ENCODE measurements around the gene EGFR. TPM values are rescaled to one million over a fixed set of nuclear protein-coding genes. Genes with fewer than 3 reads are reported as not detected.

Gene EGFR
- total and polyA plus RNA-seq, 11 donors: 2.3 to 29.6 (median 7.0) TPM

DNA sequence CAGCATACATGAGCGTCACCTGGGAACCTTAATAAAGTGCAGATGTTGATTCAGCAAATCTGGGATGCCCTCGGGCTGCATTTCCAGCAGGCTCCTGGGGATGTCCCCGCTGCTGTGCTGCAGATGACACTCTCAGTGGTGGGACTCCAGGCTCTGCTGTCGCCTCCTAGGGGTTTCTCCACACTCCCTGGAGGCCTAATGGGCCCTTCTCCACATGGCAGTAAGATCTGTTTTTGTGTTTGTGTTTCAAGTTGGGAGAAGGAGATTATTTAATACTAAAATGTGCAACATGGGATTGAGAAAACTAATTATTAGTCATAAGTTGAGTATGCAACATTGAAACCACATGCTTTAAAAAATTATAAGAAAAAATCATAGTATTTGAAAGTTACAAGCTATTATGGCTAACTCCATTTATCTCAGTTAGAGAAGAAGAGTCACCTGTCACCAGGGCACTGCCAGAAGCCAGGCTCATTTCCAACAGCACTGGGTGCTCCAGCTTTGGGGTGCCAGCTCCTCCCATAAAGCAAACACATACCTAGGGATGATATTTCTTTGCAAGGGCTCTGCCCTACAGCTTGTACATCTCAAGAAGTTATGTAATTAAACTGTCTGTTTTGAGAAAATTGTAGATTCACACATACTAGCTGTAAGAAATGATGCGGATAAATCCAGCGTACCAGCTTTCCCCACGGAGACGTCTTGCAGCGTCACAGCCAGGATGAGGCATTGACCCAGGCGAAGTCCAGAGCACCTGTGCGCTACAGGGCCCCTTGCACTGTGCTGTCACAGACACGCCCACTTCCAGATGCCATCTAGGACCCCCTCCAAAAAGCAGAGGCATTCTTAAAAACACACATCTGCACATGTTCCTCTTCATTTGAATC, 106.4 kb downstream of the EGFR start:
- peak overlapping the region in 4 of 12 donors; percentile 8 to 84 (median 29) for H3K27ac ChIP-seq
- no peak overlapping the region for H3K4me3 ChIP-seq
- H3K9me3 ChIP-seq: no peaks in the 10 kb centered on the region
- no peaks in the 10 kb centered on the region for H3K27me3 ChIP-seq
- DNase-seq: peak in 1 of 5 donors; percentile 36
- H3K36me3 ChIP-seq: no peaks in the 10 kb centered on the region
- WGBS, 4 donors: 91 to 95% (median 95%) methylated on average over 12 of the region's 12 CpGs
- H3K4me1 ChIP-seq: peaks cover 11 to 82% (median 51%) of the 10 kb centered on the region in 12 donors
- intact Hi-C loops (cut with DNase I): loop anchor here in 3 of 10 donors (5.0 to 10.0 kb wide), 2 partner anchors 108 to 130 kb away; partner anchors contain the start of gene EGFR (in 1 of the 3)
- TF ChIP-seq, protein P1, sequence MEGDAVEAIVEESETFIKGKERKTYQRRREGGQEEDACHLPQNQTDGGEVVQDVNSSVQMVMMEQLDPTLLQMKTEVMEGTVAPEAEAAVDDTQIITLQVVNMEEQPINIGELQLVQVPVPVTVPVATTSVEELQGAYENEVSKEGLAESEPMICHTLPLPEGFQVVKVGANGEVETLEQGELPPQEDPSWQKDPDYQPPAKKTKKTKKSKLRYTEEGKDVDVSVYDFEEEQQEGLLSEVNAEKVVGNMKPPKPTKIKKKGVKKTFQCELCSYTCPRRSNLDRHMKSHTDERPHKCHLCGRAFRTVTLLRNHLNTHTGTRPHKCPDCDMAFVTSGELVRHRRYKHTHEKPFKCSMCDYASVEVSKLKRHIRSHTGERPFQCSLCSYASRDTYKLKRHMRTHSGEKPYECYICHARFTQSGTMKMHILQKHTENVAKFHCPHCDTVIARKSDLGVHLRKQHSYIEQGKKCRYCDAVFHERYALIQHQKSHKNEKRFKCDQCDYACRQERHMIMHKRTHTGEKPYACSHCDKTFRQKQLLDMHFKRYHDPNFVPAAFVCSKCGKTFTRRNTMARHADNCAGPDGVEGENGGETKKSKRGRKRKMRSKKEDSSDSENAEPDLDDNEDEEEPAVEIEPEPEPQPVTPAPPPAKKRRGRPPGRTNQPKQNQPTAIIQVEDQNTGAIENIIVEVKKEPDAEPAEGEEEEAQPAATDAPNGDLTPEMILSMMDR (IDR thresholded peaks at IDR 0.05): no peak
- no peak for TF ChIP-seq POLR2A (IDR thresholded peaks at IDR 0.05)
- ATAC-seq: no peak

DNA sequence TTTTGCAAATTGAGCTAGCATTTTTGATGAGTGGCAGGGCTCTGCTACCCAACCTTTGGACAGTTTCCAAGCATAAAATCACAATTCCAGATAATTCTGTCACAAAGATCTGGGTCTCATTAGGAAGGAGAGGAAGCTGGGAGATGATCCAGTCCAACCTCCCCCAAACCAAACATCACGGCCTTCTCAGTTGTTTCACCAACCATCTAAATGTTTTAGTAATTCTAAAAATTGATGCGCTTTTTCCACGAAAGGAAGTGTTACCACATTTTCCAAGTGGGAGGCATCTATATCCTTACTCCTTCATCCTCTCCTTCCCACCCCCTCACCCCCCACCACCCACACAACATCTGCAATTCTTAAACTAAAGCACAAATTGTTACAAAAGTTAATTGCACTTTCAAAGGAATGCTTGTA, 108.3 kb downstream of the EGFR start:
- no peaks in the 10 kb centered on the region for H3K27me3 ChIP-seq
- peaks cover 11 to 80% (median 45%) of the 10 kb centered on the region in 12 donors for H3K4me1 ChIP-seq
- H3K9me3 ChIP-seq: no peaks in the 10 kb centered on the region
- 48 to 63% (median 56%) methylated on average over 3 of the region's 3 CpGs for WGBS, 4 donors
- peak overlapping the region in 10 of 12 donors; percentile 22 to 84 (median 71) for H3K27ac ChIP-seq
- TF ChIP-seq, protein P1 (IDR thresholded peaks at IDR 0.05): no peak
- TF ChIP-seq POLR2A (IDR thresholded peaks at IDR 0.05): no peak
- DNase-seq: no peak
- no peak for ATAC-seq
- H3K36me3 ChIP-seq: no peaks in the 10 kb centered on the region
- H3K4me3 ChIP-seq: no peak overlapping the region
- intact Hi-C loops (cut with DNase I): loop anchor here in 3 of 10 donors (5.0 to 10.0 kb wide), 2 partner anchors 110 to 128 kb away; partner anchors contain the start of gene EGFR (in 1 of the 3)

DNA sequence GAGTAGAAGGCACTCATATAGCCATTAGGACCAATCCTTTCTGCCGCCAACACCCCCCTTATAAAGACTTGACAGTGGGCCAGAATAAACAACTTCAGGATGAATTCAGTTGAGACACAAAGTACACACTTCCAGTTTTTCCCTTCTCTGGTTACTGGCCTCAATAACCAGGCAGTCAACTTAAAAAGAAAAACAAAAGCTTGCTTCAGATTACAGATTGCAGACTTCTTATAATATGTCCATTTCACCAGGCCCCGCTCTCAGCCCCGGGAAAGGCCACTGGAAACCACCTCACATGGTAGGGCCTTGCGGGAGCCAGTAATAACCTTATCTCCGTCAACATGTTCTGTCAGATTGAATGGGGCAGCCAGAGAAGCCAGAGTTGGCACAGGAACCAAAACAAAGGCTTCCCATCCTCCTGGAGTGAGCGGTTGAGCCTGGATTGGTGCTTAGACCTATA, 108.8 kb downstream of the EGFR start:
- H3K36me3 ChIP-seq: no peaks in the 10 kb centered on the region
- 16 to 22% (median 19%) methylated on average over 5 to 6 of the region's 6 CpGs for WGBS, 4 donors
- H3K27me3 ChIP-seq: no peaks in the 10 kb centered on the region
- H3K4me1 ChIP-seq: peaks cover 11 to 76% (median 46%) of the 10 kb centered on the region in 12 donors
- H3K4me3 ChIP-seq: no peak overlapping the region
- peak; percentile 45 to 77 (median 54) for ATAC-seq
- intact Hi-C loops (cut with DNase I): loop anchor here in 4 of 10 donors (2.0 to 10.0 kb wide), 4 partner anchors 27 to 127 kb away; partner anchors contain the start of gene EGFR (in 2 of the 4)
- TF ChIP-seq, protein P1 (IDR thresholded peaks at IDR 0.05): no peak
- no peak for TF ChIP-seq POLR2A (IDR thresholded peaks at IDR 0.05)
- H3K9me3 ChIP-seq: no peaks in the 10 kb centered on the region
- DNase-seq: peak in 2 of 5 donors; percentile 52 to 57
- H3K27ac ChIP-seq: peak overlapping the region; percentile 22 to 84 (median 71)

All from heart left ventricle (tissue), 16 donors.